ENCODE measurements around the gene CLIC4. TPM values are rescaled to one million over a fixed set of nuclear protein-coding genes. Genes with fewer than 3 reads are reported as not detected.
A peak's percentile ranks its signal among the peaks of the same experiment; 100 is the strongest.

Gene CLIC4
- polyA plus RNA-seq, 2 donors: 15.3 to 29.8 TPM

GRCh38 chr1:24847995-24848881 is 103.0 kb downstream of the CLIC4 start:
- Histone ChIP-seq H3K4me3 (ENCODE audit: low read depth in 1 of 2, low read length in 2 of 2) (peak overlapping the region; percentile 54 to 55), H3K27me3 (ENCODE audit: control insufficient read depth in 1 of 2, insufficient read depth in 2 of 2, low read length in 2 of 2) (no peaks in the 10 kb centered on the region), H3K36me3 (ENCODE audit: control insufficient read depth in 2 of 2, insufficient read depth in 2 of 2, low read length in 1 of 2) (no peaks in the 10 kb centered on the region), H3K9me3 (ENCODE audit: control insufficient read depth in 2 of 2, insufficient read depth in 1 of 2, low read depth in 1 of 2, low read length in 1 of 2) (no peaks in the 10 kb centered on the region), H3K4me1 (ENCODE audit: control insufficient read depth in 2 of 2, insufficient read depth in 2 of 2, low read length in 1 of 2) (no peaks in the 10 kb centered on the region), H3K27ac (ENCODE audit: low read depth in 2 of 2, low read length in 1 of 2) (peak overlapping the region; percentile 53 to 54)
- WGBS, 2 donors: 0 to 1% methylated on average over 79 to 89 of the region's 89 CpGs

GRCh38 chr1:24849672-24850295 is 104.5 kb downstream of the CLIC4 start:
- no peak overlapping the region for H3K27ac ChIP-seq (ENCODE audit: low read depth in 2 of 2, low read length in 1 of 2)
- H3K36me3 ChIP-seq (ENCODE audit: control insufficient read depth in 2 of 2, insufficient read depth in 2 of 2, low read length in 1 of 2): no peaks in the 10 kb centered on the region
- WGBS, 2 donors: 51 to 69% methylated on average over 9 of the region's 9 CpGs
- H3K9me3 ChIP-seq (ENCODE audit: control insufficient read depth in 2 of 2, insufficient read depth in 1 of 2, low read depth in 1 of 2, low read length in 1 of 2): no peaks in the 10 kb centered on the region
- no peaks in the 10 kb centered on the region for H3K4me1 ChIP-seq (ENCODE audit: control insufficient read depth in 2 of 2, insufficient read depth in 2 of 2, low read length in 1 of 2)
- no peak overlapping the region for H3K4me3 ChIP-seq (ENCODE audit: low read depth in 1 of 2, low read length in 2 of 2)
- no peaks in the 10 kb centered on the region for H3K27me3 ChIP-seq (ENCODE audit: control insufficient read depth in 1 of 2, insufficient read depth in 2 of 2, low read length in 2 of 2)

GRCh38 chr1:24850328-24850920 is 105.2 kb downstream of the CLIC4 start:
- WGBS, 2 donors: 60 to 61% methylated on average over 6 of the region's 6 CpGs
- no peaks in the 10 kb centered on the region for H3K36me3 ChIP-seq (ENCODE audit: control insufficient read depth in 2 of 2, insufficient read depth in 2 of 2, low read length in 1 of 2)
- H3K27me3 ChIP-seq (ENCODE audit: control insufficient read depth in 1 of 2, insufficient read depth in 2 of 2, low read length in 2 of 2): no peaks in the 10 kb centered on the region
- no peak overlapping the region for H3K4me3 ChIP-seq (ENCODE audit: low read depth in 1 of 2, low read length in 2 of 2)
- H3K4me1 ChIP-seq (ENCODE audit: control insufficient read depth in 2 of 2, insufficient read depth in 2 of 2, low read length in 1 of 2): no peaks in the 10 kb centered on the region
- H3K27ac ChIP-seq (ENCODE audit: low read depth in 2 of 2, low read length in 1 of 2): no peak overlapping the region
- H3K9me3 ChIP-seq (ENCODE audit: control insufficient read depth in 2 of 2, insufficient read depth in 1 of 2, low read depth in 1 of 2, low read length in 1 of 2): no peaks in the 10 kb centered on the region

- Histone ChIP-seq H3K27ac (ENCODE audit: low read depth in 2 of 2, low read length in 1 of 2) (no peak overlapping the region), H3K36me3 (ENCODE audit: control insufficient read depth in 2 of 2, insufficient read depth in 2 of 2, low read length in 1 of 2) (no peaks in the 10 kb centered on the region), H3K4me3 (ENCODE audit: low read depth in 1 of 2, low read length in 2 of 2) (no peak overlapping the region), H3K4me1 (ENCODE audit: control insufficient read depth in 2 of 2, insufficient read depth in 2 of 2, low read length in 1 of 2) (no peaks in the 10 kb centered on the region), H3K9me3 (ENCODE audit: control insufficient read depth in 2 of 2, insufficient read depth in 1 of 2, low read depth in 1 of 2, low read length in 1 of 2) (no peaks in the 10 kb centered on the region), H3K27me3 (ENCODE audit: control insufficient read depth in 1 of 2, insufficient read depth in 2 of 2, low read length in 2 of 2) (no peaks in the 10 kb centered on the region)
- WGBS, 2 donors: 64 to 72% methylated on average over 6 of the region's 6 CpGs
Measured at GRCh38 chr1:24853649-24854048, 108.4 kb downstream of the CLIC4 start.

GRCh38 chr1:24855474-24855873 is 110.2 kb downstream of the CLIC4 start:
- WGBS, 2 donors: 79 to 83% methylated on average over 5 of the region's 5 CpGs
- H3K9me3 ChIP-seq (ENCODE audit: control insufficient read depth in 2 of 2, insufficient read depth in 1 of 2, low read depth in 1 of 2, low read length in 1 of 2): no peaks in the 10 kb centered on the region
- H3K27ac ChIP-seq (ENCODE audit: low read depth in 2 of 2, low read length in 1 of 2): no peak overlapping the region
- no peaks in the 10 kb centered on the region for H3K27me3 ChIP-seq (ENCODE audit: control insufficient read depth in 1 of 2, insufficient read depth in 2 of 2, low read length in 2 of 2)
- no peak overlapping the region for H3K4me3 ChIP-seq (ENCODE audit: low read depth in 1 of 2, low read length in 2 of 2)
- no peaks in the 10 kb centered on the region for H3K36me3 ChIP-seq (ENCODE audit: control insufficient read depth in 2 of 2, insufficient read depth in 2 of 2, low read length in 1 of 2)
- no peaks in the 10 kb centered on the region for H3K4me1 ChIP-seq (ENCODE audit: control insufficient read depth in 2 of 2, insufficient read depth in 2 of 2, low read length in 1 of 2)

GRCh38 chr1:24856787-24857506 is 111.7 kb downstream of the CLIC4 start:
- Histone ChIP-seq H3K27me3 (ENCODE audit: control insufficient read depth in 1 of 2, insufficient read depth in 2 of 2, low read length in 2 of 2) (no peaks in the 10 kb centered on the region), H3K27ac (ENCODE audit: low read depth in 2 of 2, low read length in 1 of 2) (no peak overlapping the region), H3K4me3 (ENCODE audit: low read depth in 1 of 2, low read length in 2 of 2) (no peak overlapping the region), H3K9me3 (ENCODE audit: control insufficient read depth in 2 of 2, insufficient read depth in 1 of 2, low read depth in 1 of 2, low read length in 1 of 2) (no peaks in the 10 kb centered on the region), H3K36me3 (ENCODE audit: control insufficient read depth in 2 of 2, insufficient read depth in 2 of 2, low read length in 1 of 2) (no peaks in the 10 kb centered on the region), H3K4me1 (ENCODE audit: control insufficient read depth in 2 of 2, insufficient read depth in 2 of 2, low read length in 1 of 2) (peaks cover 0 to 3% of the 10 kb centered on the region in 2 donors)
- WGBS, 2 donors: 86 to 87% methylated on average over 16 of the region's 16 CpGs

- WGBS, 2 donors: 72 to 91% methylated on average over 6 of the region's 6 CpGs
- H3K36me3 ChIP-seq (ENCODE audit: control insufficient read depth in 2 of 2, insufficient read depth in 2 of 2, low read length in 1 of 2): no peaks in the 10 kb centered on the region
- no peak overlapping the region for H3K4me3 ChIP-seq (ENCODE audit: low read depth in 1 of 2, low read length in 2 of 2)
- H3K4me1 ChIP-seq (ENCODE audit: control insufficient read depth in 2 of 2, insufficient read depth in 2 of 2, low read length in 1 of 2): peaks cover 0 to 3% of the 10 kb centered on the region in 2 donors
- no peaks in the 10 kb centered on the region for H3K27me3 ChIP-seq (ENCODE audit: control insufficient read depth in 1 of 2, insufficient read depth in 2 of 2, low read length in 2 of 2)
- H3K9me3 ChIP-seq (ENCODE audit: control insufficient read depth in 2 of 2, insufficient read depth in 1 of 2, low read depth in 1 of 2, low read length in 1 of 2): no peaks in the 10 kb centered on the region
- no peak overlapping the region for H3K27ac ChIP-seq (ENCODE audit: low read depth in 2 of 2, low read length in 1 of 2)
Measured at GRCh38 chr1:24857507-24858133, 112.4 kb downstream of the CLIC4 start.

GRCh38 chr1:24858277-24858676 is 113.0 kb downstream of the CLIC4 start:
- Histone ChIP-seq H3K4me1 (ENCODE audit: control insufficient read depth in 2 of 2, insufficient read depth in 2 of 2, low read length in 1 of 2) (peaks cover 0 to 6% of the 10 kb centered on the region in 2 donors), H3K36me3 (ENCODE audit: control insufficient read depth in 2 of 2, insufficient read depth in 2 of 2, low read length in 1 of 2) (no peaks in the 10 kb centered on the region), H3K9me3 (ENCODE audit: control insufficient read depth in 2 of 2, insufficient read depth in 1 of 2, low read depth in 1 of 2, low read length in 1 of 2) (no peaks in the 10 kb centered on the region), H3K27me3 (ENCODE audit: control insufficient read depth in 1 of 2, insufficient read depth in 2 of 2, low read length in 2 of 2) (no peaks in the 10 kb centered on the region), H3K27ac (ENCODE audit: low read depth in 2 of 2, low read length in 1 of 2) (no peak overlapping the region), H3K4me3 (ENCODE audit: low read depth in 1 of 2, low read length in 2 of 2) (no peak overlapping the region)
- 89 to 94% methylated on average over 1 of the region's 1 CpG for WGBS, 2 donors
